ENCODE measurements around the gene PLEKHM3. TPM values are rescaled to one million over a fixed set of nuclear protein-coding genes. Genes with fewer than 3 reads are reported as not detected.
A peak's percentile ranks its signal among the peaks of the same experiment; 100 is the strongest.

PLEKHM3 gene
- total and polyA plus RNA-seq, 7 donors = 1.2 to 47.9 (median 29.1) TPM

GRCh38 chr2:207902821-207903220, 122.5 kb downstream of the PLEKHM3 start:
- 61 to 85% methylated on average over 2 of the region's 2 CpGs for WGBS, 2 donors
- peaks cover 0 to 19% (median 0%) of the 10 kb centered on the region in 4 donors for H3K36me3 ChIP-seq
- peaks cover 0 to 17% (median 4%) of the 10 kb centered on the region in 4 donors for H3K4me1 ChIP-seq
- no peaks in the 10 kb centered on the region for H3K9me3 ChIP-seq
- intact Hi-C loops (cut with DNase I) = no loop called here
- H3K27ac ChIP-seq = no peak overlapping the region
- TF ChIP-seq, protein P1, sequence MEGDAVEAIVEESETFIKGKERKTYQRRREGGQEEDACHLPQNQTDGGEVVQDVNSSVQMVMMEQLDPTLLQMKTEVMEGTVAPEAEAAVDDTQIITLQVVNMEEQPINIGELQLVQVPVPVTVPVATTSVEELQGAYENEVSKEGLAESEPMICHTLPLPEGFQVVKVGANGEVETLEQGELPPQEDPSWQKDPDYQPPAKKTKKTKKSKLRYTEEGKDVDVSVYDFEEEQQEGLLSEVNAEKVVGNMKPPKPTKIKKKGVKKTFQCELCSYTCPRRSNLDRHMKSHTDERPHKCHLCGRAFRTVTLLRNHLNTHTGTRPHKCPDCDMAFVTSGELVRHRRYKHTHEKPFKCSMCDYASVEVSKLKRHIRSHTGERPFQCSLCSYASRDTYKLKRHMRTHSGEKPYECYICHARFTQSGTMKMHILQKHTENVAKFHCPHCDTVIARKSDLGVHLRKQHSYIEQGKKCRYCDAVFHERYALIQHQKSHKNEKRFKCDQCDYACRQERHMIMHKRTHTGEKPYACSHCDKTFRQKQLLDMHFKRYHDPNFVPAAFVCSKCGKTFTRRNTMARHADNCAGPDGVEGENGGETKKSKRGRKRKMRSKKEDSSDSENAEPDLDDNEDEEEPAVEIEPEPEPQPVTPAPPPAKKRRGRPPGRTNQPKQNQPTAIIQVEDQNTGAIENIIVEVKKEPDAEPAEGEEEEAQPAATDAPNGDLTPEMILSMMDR (IDR thresholded peaks at IDR 0.05) = no peak
- no peaks in the 10 kb centered on the region for H3K27me3 ChIP-seq
- no peak for DNase-seq
- H3K4me3 ChIP-seq = no peak overlapping the region

- TF ChIP-seq POLR2A (IDR thresholded peaks at IDR 0.05) (no peak), EP300 (IDR thresholded peaks at IDR 0.05) (no peak), POLR2AphosphoS5 (IDR thresholded peaks at IDR 0.05) (no peak)
- TF ChIP-seq, protein P1 (IDR thresholded peaks at IDR 0.05) = no peak
- Histone ChIP-seq H3K36me3 (peaks cover 0 to 19% (median 0%) of the 10 kb centered on the region in 4 donors), H3K4me1 (peaks cover 0 to 21% (median 13%) of the 10 kb centered on the region in 4 donors), H3K27ac (no peak overlapping the region), H3K9me3 (no peaks in the 10 kb centered on the region), H3K4me3 (no peak overlapping the region), H3K27me3 (no peaks in the 10 kb centered on the region)
- intact Hi-C loops (cut with DNase I) = no loop called here
- no peak for DNase-seq
- 96 to 97% methylated on average over 9 of the region's 9 CpGs for WGBS, 2 donors
Measured at GRCh38 chr2:207901829-207902228, 123.5 kb downstream of the PLEKHM3 start.

GRCh38 chr2:207901401-207901800, 123.9 kb downstream of the PLEKHM3 start:
- no peak overlapping the region for H3K4me3 ChIP-seq
- TF ChIP-seq POLR2A (IDR thresholded peaks at IDR 0.05) (no peak), POLR2AphosphoS5 (IDR thresholded peaks at IDR 0.05) (no peak), EP300 (IDR thresholded peaks at IDR 0.05) (no peak)
- TF ChIP-seq, protein P1 (IDR thresholded peaks at IDR 0.05) = no peak
- H3K4me1 ChIP-seq = peaks cover 0 to 25% (median 15%) of the 10 kb centered on the region in 4 donors
- intact Hi-C loops (cut with DNase I) = no loop called here
- peaks cover 0 to 19% (median 0%) of the 10 kb centered on the region in 4 donors for H3K36me3 ChIP-seq
- H3K9me3 ChIP-seq = no peaks in the 10 kb centered on the region
- no peaks in the 10 kb centered on the region for H3K27me3 ChIP-seq
- no peak overlapping the region for H3K27ac ChIP-seq
- no peak for DNase-seq
- WGBS, 2 donors = 95 to 97% methylated on average over 4 of the region's 4 CpGs

DNA sequence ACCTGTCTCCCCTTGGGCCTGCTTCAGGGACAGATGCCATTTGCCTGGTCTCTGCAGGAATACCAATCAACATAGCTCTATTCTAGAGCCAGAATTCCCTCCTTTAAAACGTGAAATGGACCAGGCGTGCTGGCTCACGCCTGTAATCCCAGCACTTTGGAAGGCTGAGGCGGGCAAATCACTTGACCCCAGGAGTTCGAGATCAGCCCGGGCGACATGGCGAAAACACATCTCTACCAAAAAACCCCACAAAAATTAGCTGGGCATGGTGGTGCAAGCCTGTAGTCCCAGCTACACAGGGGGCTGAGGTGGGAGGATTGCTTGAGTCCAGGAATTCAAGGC, 127.0 kb downstream of the PLEKHM3 start:
- 94 to 95% methylated on average over 8 of the region's 8 CpGs for WGBS, 2 donors
- no peaks in the 10 kb centered on the region for H3K27me3 ChIP-seq
- H3K9me3 ChIP-seq = no peaks in the 10 kb centered on the region
- TF ChIP-seq POLR2AphosphoS5 (IDR thresholded peaks at IDR 0.05) (no peak), POLR2A (IDR thresholded peaks at IDR 0.05) (no peak)
- TF ChIP-seq, protein P1 (IDR thresholded peaks at IDR 0.05) = no peak
- H3K36me3 ChIP-seq = peaks cover 0 to 19% (median 0%) of the 10 kb centered on the region in 4 donors
- peaks cover 0 to 50% (median 34%) of the 10 kb centered on the region in 4 donors for H3K4me1 ChIP-seq
- no peak for DNase-seq
- intact Hi-C loops (cut with DNase I) = no loop called here
- peak overlapping the region in 3 of 4 donors; percentile 67 to 77 (median 70) for H3K27ac ChIP-seq
- H3K4me3 ChIP-seq = no peak overlapping the region
